Kidney (tissue), 14 donors: ENCODE measurements around the gene TARBP1. TPM values are rescaled to one million over a fixed set of nuclear protein-coding genes. Genes with fewer than 3 reads are reported as not detected.
A peak's percentile ranks its signal among the peaks of the same experiment; 100 is the strongest.
"Not testable (repeated sequence)": the region's sequence is repeated elsewhere in the genome, so short reads cannot be mapped to it uniquely, and the experiment has no call there.

Experiments
- DNase-seq, 5 donors: peaks; one replicate each; pipeline ENCODE4 v3.0.0-alpha.2; 2013 to 2020
- FAIRE-seq: peaks from 2 replicates; lab custom pipeline; 2012; peaks lifted over from hg19 to GRCh38; lab: Jason Lieb, UNC
- H3K27ac ChIP-seq, 2 donors: one replicate each; pipeline ENCODE4 v1.7.0; 2013; ENCODE audit warnings: low read depth in 2 of 2, low read length in 2 of 2, inconsistent platforms in 1 of 2
- H3K27me3 ChIP-seq: one replicate; pipeline ENCODE4 v1.7.1; 2013; ENCODE audit warnings: low read length, inconsistent platforms; ENCODE audit not compliant: control insufficient read depth, insufficient read depth
- H3K36me3 ChIP-seq, 3 donors: one replicate each; pipeline versions ENCODE4 v1.7.0 to v1.7.1; 2013; ENCODE audit warnings: low read length in 3 of 3, control low read depth in 1 of 3, inconsistent platforms in 1 of 3; ENCODE audit not compliant: insufficient read depth in 3 of 3, control insufficient read depth in 2 of 3
- H3K4me1 ChIP-seq, 3 donors: one replicate each; pipeline versions ENCODE4 v1.7.0 to v1.7.1; 2013; ENCODE audit warnings: low read length in 3 of 3, inconsistent platforms in 1 of 3, low read depth in 1 of 3; ENCODE audit not compliant: control insufficient read depth in 2 of 3, insufficient read depth in 2 of 3
- H3K4me3 ChIP-seq, 3 donors: one replicate each; pipeline versions ENCODE4 v1.7.0 to v1.8.1; 2013; ENCODE audit warnings: low read length in 3 of 3, control low read depth in 1 of 3, inconsistent platforms in 1 of 3
- H3K9ac ChIP-seq, 3 donors: one replicate each; pipeline versions ENCODE4 v1.7.0 to v1.7.1; 2013; ENCODE audit warnings: low read length in 3 of 3, control low read depth in 1 of 3, inconsistent platforms in 1 of 3
- H3K9me3 ChIP-seq, 3 donors: one replicate each; pipeline versions ENCODE4 v1.7.0 to v1.7.1; 2013; ENCODE audit warnings: low read length in 3 of 3, control low read depth in 1 of 3, inconsistent platforms in 1 of 3; ENCODE audit not compliant: control insufficient read depth in 2 of 3, insufficient read depth in 1 of 3
- intact Hi-C: fragments of 100-400 bp; cut with DNase I; formaldehyde crosslinking; loops from one replicate; pipeline ENCODE4 v1.11.1; 2022
- polyA plus RNA-seq: library from polyadenylated mRNA; stranded (reverse); fragments of 350-450 nt; fragmentation: Illumina TruSeq; extraction: RNeasy Lipid Tissue Mini Kit (QIAGEN cat#74804); gene quantifications from one replicate; pipeline ENCODE4 v1.2.3, GENCODE V29; 2014; ENCODE audit warnings: low read depth, low replicate concordance; ENCODE audit not compliant: insufficient read depth
- total RNA-seq: library from RNA; stranded (reverse); fragmentation: NEBNext Ultra II Directional; extraction: Animal tissue kit (Norgen Biotek cat#: 25700); gene quantifications from one replicate; pipeline ENCODE4 v1.2.1, GENCODE V29; 2021
- TF ChIP-seq, protein P1 (sequence below): IDR thresholded peaks from 3 replicates; pipeline ENCODE4 v1.5.1; 2012; ENCODE audit warnings: mild to moderate bottlenecking, moderate library complexity, borderline replicate concordance; ENCODE audit not compliant: insufficient read depth; ENCODE audit errors: extremely low read depth
- donor health status: control.
- donor health status: control.
- donor health status: control.
- donor health status: control.
- donor health status: control.
- donor health status: DM: yes; HTN: yes; CAD: no.
- donor health status: Normal renal cell carcinoma (clear cell type).

Gene TARBP1
- total and polyA plus RNA-seq, 2 donors from 2014 or later = 14.3 to 26.2 TPM

DNA sequence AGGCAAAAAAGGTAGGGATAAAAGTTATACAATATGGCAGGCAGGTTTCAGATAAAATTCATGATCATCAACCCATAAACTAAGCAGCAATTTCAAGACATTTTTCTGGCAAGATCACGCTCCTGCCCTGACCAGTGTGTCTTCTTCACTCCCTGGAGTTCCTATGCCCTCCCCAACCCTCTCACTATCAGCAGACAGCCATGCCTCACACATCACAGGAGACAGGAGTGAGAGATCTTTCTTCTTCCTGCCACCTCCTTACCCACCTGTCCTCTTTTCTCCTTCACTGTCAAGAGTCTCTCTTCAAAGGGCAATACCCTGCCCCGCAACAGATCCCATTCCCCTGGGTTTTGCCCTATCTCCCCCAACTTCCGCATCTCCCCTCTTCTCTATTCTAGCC lies 77.3 kb downstream of the TARBP1 start:
- FAIRE-seq = no peak
- no peaks in the 10 kb centered on the region for H3K27me3 ChIP-seq
- no peaks in the 10 kb centered on the region for H3K9me3 ChIP-seq
- no peak for DNase-seq
- no peak overlapping the region for H3K4me3 ChIP-seq
- H3K36me3 ChIP-seq = peaks cover 0 to 4% (median 0%) of the 10 kb centered on the region in 3 donors
- TF ChIP-seq, protein P1, sequence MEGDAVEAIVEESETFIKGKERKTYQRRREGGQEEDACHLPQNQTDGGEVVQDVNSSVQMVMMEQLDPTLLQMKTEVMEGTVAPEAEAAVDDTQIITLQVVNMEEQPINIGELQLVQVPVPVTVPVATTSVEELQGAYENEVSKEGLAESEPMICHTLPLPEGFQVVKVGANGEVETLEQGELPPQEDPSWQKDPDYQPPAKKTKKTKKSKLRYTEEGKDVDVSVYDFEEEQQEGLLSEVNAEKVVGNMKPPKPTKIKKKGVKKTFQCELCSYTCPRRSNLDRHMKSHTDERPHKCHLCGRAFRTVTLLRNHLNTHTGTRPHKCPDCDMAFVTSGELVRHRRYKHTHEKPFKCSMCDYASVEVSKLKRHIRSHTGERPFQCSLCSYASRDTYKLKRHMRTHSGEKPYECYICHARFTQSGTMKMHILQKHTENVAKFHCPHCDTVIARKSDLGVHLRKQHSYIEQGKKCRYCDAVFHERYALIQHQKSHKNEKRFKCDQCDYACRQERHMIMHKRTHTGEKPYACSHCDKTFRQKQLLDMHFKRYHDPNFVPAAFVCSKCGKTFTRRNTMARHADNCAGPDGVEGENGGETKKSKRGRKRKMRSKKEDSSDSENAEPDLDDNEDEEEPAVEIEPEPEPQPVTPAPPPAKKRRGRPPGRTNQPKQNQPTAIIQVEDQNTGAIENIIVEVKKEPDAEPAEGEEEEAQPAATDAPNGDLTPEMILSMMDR = no peak
- no peak overlapping the region for H3K27ac ChIP-seq
- H3K9ac ChIP-seq = no peak overlapping the region
- H3K4me1 ChIP-seq = no peaks in the 10 kb centered on the region
- intact Hi-C loops = no loop called here

DNA sequence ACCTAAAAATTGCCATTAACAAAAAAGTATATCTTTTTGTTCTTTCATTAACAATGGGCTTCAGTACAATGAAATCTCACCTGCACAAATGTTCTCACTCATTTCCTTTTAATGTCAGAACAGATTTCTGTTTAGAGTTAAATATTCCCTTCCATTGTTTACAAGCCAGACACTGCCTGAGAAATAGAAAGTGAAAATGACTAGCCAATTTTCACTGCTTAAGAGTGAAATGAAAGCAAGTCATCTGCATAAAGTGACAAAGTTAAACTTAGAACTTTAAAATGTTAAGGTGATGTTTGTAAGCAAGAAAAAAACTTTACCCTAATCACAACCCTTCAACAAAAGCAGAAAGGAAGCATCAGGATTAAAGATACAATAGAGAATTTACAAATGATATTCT lies 78.2 kb downstream of the TARBP1 start:
- intact Hi-C loops = no loop called here
- Histone ChIP-seq H3K9ac (no peak overlapping the region), H3K9me3 (no peaks in the 10 kb centered on the region), H3K27ac (no peak overlapping the region), H3K4me1 (no peaks in the 10 kb centered on the region), H3K4me3 (peak overlapping the region in 1 of 3 donors; percentile 21), H3K27me3 (no peaks in the 10 kb centered on the region), H3K36me3 (peaks cover 0 to 4% (median 0%) of the 10 kb centered on the region in 3 donors)
- no peak for DNase-seq
- TF ChIP-seq, protein P1 = no peak
- FAIRE-seq = peak; percentile 79

DNA sequence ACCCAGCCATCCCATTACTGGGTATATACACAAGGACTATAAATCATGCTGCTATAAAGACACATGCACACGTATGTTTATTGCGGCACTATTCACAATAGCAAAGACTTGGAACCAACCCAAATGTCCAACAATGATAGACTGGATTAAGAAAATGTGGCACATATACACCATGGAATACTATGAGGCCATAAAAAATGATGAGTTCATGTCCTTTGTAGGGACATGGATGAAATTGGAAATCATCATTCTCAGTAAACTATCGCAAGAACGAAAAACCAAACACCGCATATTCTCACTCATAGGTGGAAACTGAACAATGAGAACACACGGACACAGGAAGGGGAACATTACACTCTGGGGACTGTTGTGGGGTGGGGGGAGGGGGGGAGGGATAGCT lies 79.5 kb downstream of the TARBP1 start:
- H3K9me3 ChIP-seq, H3K9ac ChIP-seq, H3K27me3 ChIP-seq, intact Hi-C loops, DNase-seq, H3K4me1 ChIP-seq, FAIRE-seq, H3K4me3 ChIP-seq, H3K27ac ChIP-seq, H3K36me3 ChIP-seq: not testable (repeated sequence)

DNA sequence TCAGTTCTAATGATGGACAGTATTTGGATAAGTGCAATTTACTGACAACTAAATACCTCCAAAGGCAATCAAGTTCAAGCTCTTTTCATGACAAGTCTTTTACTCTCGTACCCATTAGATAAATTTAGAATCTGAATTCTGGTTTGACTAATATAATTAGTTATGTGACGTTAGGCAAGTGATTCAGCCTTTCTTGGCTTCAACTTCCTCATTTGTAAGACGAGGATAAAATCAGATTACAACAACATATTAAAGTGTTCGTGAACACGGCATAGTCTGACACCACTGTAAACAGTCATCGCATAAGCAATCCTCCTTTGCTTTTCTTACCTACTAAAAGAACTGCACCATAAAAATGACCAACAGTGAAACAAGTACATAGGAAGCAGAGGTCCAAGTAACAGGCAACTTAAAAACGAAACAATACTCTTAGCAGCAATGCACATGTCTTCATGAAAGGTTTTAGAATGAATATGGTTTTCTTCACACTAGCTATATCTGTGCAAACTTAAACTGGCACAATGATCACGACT lies 80.1 kb downstream of the TARBP1 start:
- FAIRE-seq = no peak
- intact Hi-C loops = no loop called here

More for the DNA sequence above, 80.1 kb downstream of the TARBP1 start:
- no peak for DNase-seq
- Histone ChIP-seq H3K27ac (peak overlapping the region in 1 of 2 donors; percentile 23), H3K4me3 (no peak overlapping the region), H3K4me1 (no peaks in the 10 kb centered on the region), H3K36me3 (peaks cover 0 to 2% (median 0%) of the 10 kb centered on the region in 3 donors), H3K9ac (no peak overlapping the region), H3K27me3 (no peaks in the 10 kb centered on the region), H3K9me3 (no peaks in the 10 kb centered on the region)
- TF ChIP-seq, protein P1 = no peak
